A549 (cell line): ENCODE results near the gene DCN. TPM values are rescaled to one million over a fixed set of nuclear protein-coding genes. Genes with fewer than 3 reads are reported as not detected.
A peak's percentile ranks its signal among the peaks of the same experiment; 100 is the strongest.

Experiments used
- ATAC-seq, 2 experiments: fragments of 200-7000 bp in 1 of 2; fragments of >200 bp in 1 of 2; cut with Nextera tagmentation in 1 of 2; cut with Tn5 transposase in 1 of 2; 3 replicates each; pipeline versions ENCODE4 v1.8.0 to v1.9.1; 2018 to 2020; ENCODE audit warnings: mild to moderate bottlenecking in 1 of 2, moderate library complexity in 1 of 2
- CTCF ChIA-PET: fragments of 300-600 bp; sonication (Branson Sonifier 250); formaldehyde crosslinking; extraction: SDS; loops from one replicate; lab custom pipeline; 2021; ENCODE audit warnings: antibody characterized with exemption, inconsistent platforms; lab: Yijun Ruan, JAX
- POLR2A ChIA-PET: fragments of 350-600 bp; formaldehyde crosslinking; extraction: SDS; loops from one replicate; lab custom pipeline; 2021; ENCODE audit warnings: antibody characterized with exemption, inconsistent platforms; lab: Yijun Ruan, JAX
- DNase-seq, 2 experiments: peaks; one replicate each; pipeline versions ENCODE4 v3.0.0 to v3.0.0-alpha.2; 2011 to 2016; ENCODE audit warnings: low read depth in 1 of 2, low spot score in 1 of 2
- FAIRE-seq: peaks from 2 replicates; lab custom pipeline; 2011; peaks lifted over from hg19 to GRCh38; lab: Jason Lieb, UNC
- H3K27ac ChIP-seq, 2 experiments: fragments of >200 bp; sonication (Bioruptor Twin); formaldehyde crosslinking; 3 replicates each; pipeline ENCODE4 v1.5.1; 2016 to 2017
- H3K4me1 ChIP-seq: fragments of >200 bp; sonication (Bioruptor Twin); formaldehyde crosslinking; 3 replicates; pipeline ENCODE4 v1.6.1; 2016
- H3K4me2 ChIP-seq: fragments of >200 bp; sonication (Bioruptor Twin); formaldehyde crosslinking; 3 replicates; pipeline ENCODE4 v1.6.1; 2016
- H3K4me3 ChIP-seq: fragments of >200 bp; sonication (Bioruptor Twin); formaldehyde crosslinking; 3 replicates; pipeline ENCODE4 v1.5.1; 2016
- H3K9me3 ChIP-seq: fragments of >200 bp; sonication (Bioruptor Twin); formaldehyde crosslinking; 3 replicates; pipeline ENCODE4 v1.6.1; 2016
- BCL3 ChIP-seq: fragments of >200 bp; sonication (Bioruptor Twin); formaldehyde crosslinking; IDR thresholded peaks from 3 replicates; pipeline ENCODE4 v1.6.1; 2016
- BHLHE40 ChIP-seq: IDR thresholded peaks from 2 replicates; pipeline ENCODE4 v1.6.1; 2012; ENCODE audit warnings: low read depth, low read length, inconsistent platforms
- CBX2 ChIP-seq: fragments of 200-600 bp; sonication (generic); IDR thresholded peaks from 2 replicates; pipeline ENCODE4 v1.6.1; 2016; ENCODE audit warnings: low read depth, mild to moderate bottlenecking, borderline replicate concordance
- CBX8 ChIP-seq: fragments of 200-600 bp; sonication (generic); IDR thresholded peaks from 2 replicates; pipeline ENCODE4 v1.6.1; 2016
- CHD2 ChIP-seq: fragments of 150-350 bp; IDR thresholded peaks from 2 replicates; pipeline ENCODE4 v1.6.1; 2014; ENCODE audit warnings: low read length; ENCODE audit not compliant: partially characterized antibody
- CTCF ChIP-seq: fragments of >200 bp; sonication (Bioruptor Twin); formaldehyde crosslinking; IDR thresholded peaks from 3 replicates; pipeline ENCODE4 v1.5.1; 2016
- EHMT2 ChIP-seq: fragments of 200-600 bp; sonication (generic); IDR thresholded peaks from 2 replicates; pipeline ENCODE4 v1.6.1; 2016; ENCODE audit warnings: antibody characterized with exemption, low read depth, mild to moderate bottlenecking, moderate library complexity
- ELK1 ChIP-seq: fragments of 150-350 bp; IDR thresholded peaks from 2 replicates; pipeline ENCODE4 v1.6.1; 2014; ENCODE audit warnings: low read depth, mild to moderate bottlenecking, low read length
- ESRRA ChIP-seq: fragments of 150-350 bp; IDR thresholded peaks from 2 replicates; pipeline ENCODE4 v1.6.1; 2014; ENCODE audit warnings: mild to moderate bottlenecking, low read length, borderline replicate concordance
- FOSB ChIP-seq: fragments of 250-450 bp; sonication (Bioruptor Pico); IDR thresholded peaks from 2 replicates; pipeline ENCODE4 v1.5.0; 2020; ENCODE audit warnings: mild to moderate bottlenecking, moderate library complexity
- GATA3 ChIP-seq: IDR thresholded peaks from 2 replicates; pipeline ENCODE4 v1.6.1; 2012; ENCODE audit warnings: borderline replicate concordance
- HES2 ChIP-seq: fragments of >200 bp; sonication (Bioruptor Twin); formaldehyde crosslinking; IDR thresholded peaks from 2 replicates; pipeline ENCODE4 v1.6.1; 2016
- HOXA7 ChIP-seq: fragments of 250-450 bp; sonication (Bioruptor Pico); IDR thresholded peaks from 2 replicates; pipeline ENCODE4 v1.5.0; 2020; ENCODE audit warnings: mild to moderate bottlenecking, moderate library complexity
- HOXB13 ChIP-seq: fragments of 250-450 bp; sonication (Bioruptor Pico); IDR thresholded peaks from 2 replicates; pipeline ENCODE4 v1.5.0; 2020; ENCODE audit warnings: low read depth, mild to moderate bottlenecking, moderate library complexity
- KDM5A ChIP-seq: fragments of 200-600 bp; sonication (generic); IDR thresholded peaks from 2 replicates; pipeline ENCODE4 v1.6.1; 2016; ENCODE audit warnings: antibody characterized with exemption, mild to moderate bottlenecking
- MAZ ChIP-seq: fragments of 150-350 bp; IDR thresholded peaks from 2 replicates; pipeline ENCODE4 v1.6.1; 2014; ENCODE audit warnings: antibody characterized with exemption, low read depth, low read length, borderline replicate concordance
- MYC ChIP-seq: IDR thresholded peaks from 2 replicates; pipeline ENCODE4 v1.6.1; 2012; ENCODE audit warnings: mild to moderate bottlenecking, inconsistent platforms, low read length, improper control_type of control experiment, borderline replicate concordance
- NFE2L2 ChIP-seq: fragments of 150-350 bp; conservative IDR thresholded peaks from 2 replicates; pipeline ENCODE4 v1.6.1; 2014; ENCODE audit warnings: low read length
- NPAS2 ChIP-seq: fragments of 250-450 bp; sonication (Bioruptor Pico); IDR thresholded peaks from 2 replicates; pipeline ENCODE4 v1.8.0; 2022; ENCODE audit warnings: mild to moderate bottlenecking, moderate library complexity, borderline replicate concordance
- PBX3 ChIP-seq: IDR thresholded peaks from 2 replicates; pipeline ENCODE4 v1.6.1; 2012
- PHF8 ChIP-seq: fragments of 200-600 bp; sonication (generic); IDR thresholded peaks from 2 replicates; pipeline ENCODE4 v1.6.1; 2016; ENCODE audit warnings: low read depth, mild to moderate bottlenecking, antibody characterized with exemption, moderate library complexity, borderline replicate concordance
- POLR2AphosphoS2 ChIP-seq: conservative IDR thresholded peaks from 2 replicates; pipeline ENCODE4 v1.6.1; 2012; ENCODE audit warnings: low read length, improper control_type of control experiment, inconsistent platforms
- TFCP2L1 ChIP-seq: fragments of 250-450 bp; sonication (Bioruptor Pico); IDR thresholded peaks from 2 replicates; pipeline ENCODE4 v1.5.0; 2021; ENCODE audit warnings: mild to moderate bottlenecking
- ZC3H11A ChIP-seq: fragments of 450-650 bp; IDR thresholded peaks from 2 replicates; pipeline ENCODE4 v1.6.1; 2014; ENCODE audit warnings: antibody characterized with exemption, mild to moderate bottlenecking
- ZNF302 ChIP-seq: fragments of 250-450 bp; sonication (Bioruptor Pico); IDR thresholded peaks from 2 replicates; pipeline ENCODE4 v1.9.0; 2021; ENCODE audit warnings: inconsistent platforms, mild to moderate bottlenecking, moderate library complexity
- ZSCAN20 ChIP-seq: fragments of 250-450 bp; sonication (Bioruptor Pico); IDR thresholded peaks from 2 replicates; pipeline ENCODE4 v1.8.0; 2022; ENCODE audit warnings: mild to moderate bottlenecking, moderate library complexity
- WGBS: methylation state at CpG from one replicate; pipeline ENCODE4 v1.1.6; 2017; ENCODE audit errors: missing lambda C conversion rate; 5-methylcytosine and 5-hydroxymethylcytosine counted together
- polyA plus RNA-seq, 4 experiments: library from polyadenylated mRNA; depleted of rRNA in 3 of 4; stranded (reverse); fragments of >200 nt; fragmentation: RNase III in 1 of 4; extraction: RNeasy Plus Mini Kit Qiagen cat#74134 plus additional on column Dnase treatment in 1 of 4; gene quantifications; 2 replicates in 3 of 4; 3 replicates in 1 of 4; pipeline ENCODE4 v1.2.3, GENCODE V29; 2011 to 2017

DCN gene
- polyA plus RNA-seq, 2 of the 4 experiments (the other 2 are of a cell fraction), result 1.0 TPM; not detected in 1

GRCh38 chr12:91119089-91119488 is 63.5 kb downstream of the DCN start:
- no peaks in the 10 kb centered on the region for H3K4me1 ChIP-seq
- DNase-seq, result no peak
- H3K9me3 ChIP-seq, result no peaks in the 10 kb centered on the region
- H3K4me2 ChIP-seq, result no peak overlapping the region
- H3K27ac ChIP-seq, result no peak overlapping the region
- no peak overlapping the region for H3K4me3 ChIP-seq
- 83% methylated on average over 1 of the region's 1 CpG for WGBS
- no peak for ATAC-seq
- ChIA-PET CTCF (no interaction called here), POLR2A (no interaction called here)
- TF ChIP-seq CHD2 (no peak), PBX3 (no peak)
- peak; percentile 13 for FAIRE-seq

GRCh38 chr12:91113621-91114020 is 69.0 kb downstream of the DCN start:
- 43% methylated on average over 6 of the region's 6 CpGs for WGBS
- DNase-seq, result no peak
- FAIRE-seq, result no peak

GRCh38 chr12:91111366-91112325 is 71.0 kb downstream of the DCN start, which contains the start of gene LUM:
Gene LUM (minus strand): TSS chr12:91111494. CDS start chr12:91108979, 2,515 bp downstream.
- Histone ChIP-seq H3K27ac (no peak within 1 kb of the TSS), H3K4me3 (no peak within 1 kb of the TSS), H3K4me1 (no peaks in the 10 kb centered on the region), H3K4me2 (no peak within 1 kb of the TSS), H3K9me3 (no peaks in the 10 kb centered on the region)
- ChIA-PET CTCF (no interaction called here), POLR2A (interaction anchor here (0.6 to 1.3 kb wide), 2 partner anchors 11 to 12 kb away, joined by 3 to 4 read pairs; no protein-coding TSS in a partner anchor)
- no peak; a peak in 1 of 6 replicates for ATAC-seq
- WGBS, result 33% methylated on average over 7 of the region's 7 CpGs
- no peak for FAIRE-seq
- no peak for DNase-seq
- TF ChIP-seq BCL3, result no peak
- TF ChIP-seq BHLHE40, result no peak
- TF ChIP-seq POLR2AphosphoS2, result no peak
- TF ChIP-seq CHD2, result no peak
- TF ChIP-seq PHF8, result no peak
- TF ChIP-seq TFCP2L1, result no peak
- TF ChIP-seq PBX3, result no peak
- TF ChIP-seq ZC3H11A, result no peak
- no peak for TF ChIP-seq CBX2
- TF ChIP-seq HOXB13, result no peak
- no peak for TF ChIP-seq ESRRA
- no peak for TF ChIP-seq NFE2L2
- TF ChIP-seq MAZ, result no peak
- no peak for TF ChIP-seq MYC
- no peak for TF ChIP-seq ELK1
- TF ChIP-seq ZNF302 (CRISPR knock-in tag), result no peak

More at GRCh38 chr12:91113621-91114020, 69.0 kb downstream of the DCN start:
- Histone ChIP-seq H3K4me1 (no peaks in the 10 kb centered on the region), H3K9me3 (no peaks in the 10 kb centered on the region), H3K4me3 (no peak overlapping the region), H3K27ac (no peak overlapping the region), H3K4me2 (no peak overlapping the region)
- no peak for ATAC-seq
- POLR2A ChIA-PET, result no interaction called here
- no peak for TF ChIP-seq EHMT2
- TF ChIP-seq HOXA7, result no peak
- no peak for TF ChIP-seq GATA3
- no peak for TF ChIP-seq ESRRA
- no peak for TF ChIP-seq CTCF
- no peak for TF ChIP-seq NPAS2 (CRISPR knock-in tag)
- no peak for TF ChIP-seq CBX8
- TF ChIP-seq ZSCAN20 (CRISPR knock-in tag), result no peak
- TF ChIP-seq KDM5A, result no peak
- TF ChIP-seq HES2, result no peak
- no peak for TF ChIP-seq FOSB (CRISPR knock-in tag)
- CTCF ChIA-PET, result no interaction called here
